ENCODE measurements around the gene TNFSF13.

TNFSF13 gene

GRCh38 chr17:7552621-7553051 is 5.9 kb upstream of the TNFSF13 start:
- no peak for DNase-seq (ENCODE audit: low spot score)

GRCh38 chr17:7553356-7553755 is 5.2 kb upstream of the TNFSF13 start:
- DNase-seq (ENCODE audit: low spot score): no peak

GRCh38 chr17:7555320-7555948 is 3.1 kb upstream of the TNFSF13 start:
- no peak for DNase-seq (ENCODE audit: low spot score)

GRCh38 chr17:7556627-7557026 is 1.9 kb upstream of the TNFSF13 start:
- DNase-seq (ENCODE audit: low spot score): no peak

GRCh38 chr17:7557147-7557764 is 1.3 kb upstream of the TNFSF13 start:
- no peak for DNase-seq (ENCODE audit: low spot score)

GRCh38 chr17:7557775-7558543 is 591 bp upstream of the TNFSF13 start:
- DNase-seq (ENCODE audit: low spot score): peak; percentile 70

GRCh38 chr17:7559320-7560171 is 996 bp downstream of the TNFSF13 start:
- no peak for DNase-seq (ENCODE audit: low spot score)

GRCh38 chr17:7560172-7561027 is 1.9 kb downstream of the TNFSF13 start:
- peak; percentile 80 for DNase-seq (ENCODE audit: low spot score)

GRCh38 chr17:7561028-7561575 is 2.6 kb downstream of the TNFSF13 start:
- peak; percentile 92 for DNase-seq (ENCODE audit: low spot score)

- DNase-seq (ENCODE audit: low spot score): peak; percentile 99
These were observed 3.1 kb downstream of the TNFSF13 start, which contains the start of gene SENP3 for GRCh38 chr17:7561589-7562207. SENP3 (plus strand) TSS chr17:7561919; CDS start chr17:7563077, 1,158 bp downstream.

GRCh38 chr17:7562208-7562605 is 3.7 kb downstream of the TNFSF13 start:
- no peak for DNase-seq (ENCODE audit: low spot score)

GRCh38 chr17:7563115-7563869 is 4.7 kb downstream of the TNFSF13 start:
- no peak for DNase-seq (ENCODE audit: low spot score)

- no peak for DNase-seq (ENCODE audit: low spot score)
These were observed 11.0 kb downstream of the TNFSF13 start for GRCh38 chr17:7569571-7569970.

GRCh38 chr17:7570351-7570750 is 11.8 kb downstream of the TNFSF13 start:
- no peak for DNase-seq (ENCODE audit: low spot score)

GRCh38 chr17:7572338-7572587 is 13.7 kb downstream of the TNFSF13 start:
- no peak for DNase-seq (ENCODE audit: low spot score)

- DNase-seq (ENCODE audit: low spot score): peak; percentile 99
These were observed 14.2 kb downstream of the TNFSF13 start for GRCh38 chr17:7572588-7573323.

GRCh38 chr17:7573324-7574080 is 15.0 kb downstream of the TNFSF13 start:
- DNase-seq (ENCODE audit: low spot score): peak; percentile 94

- DNase-seq (ENCODE audit: low spot score): no peak
These were observed 15.8 kb downstream of the TNFSF13 start for GRCh38 chr17:7574176-7574953.

All from GM03348 (cell line).